HG03196 (cell line): ENCODE measurements around the gene RASGRP2.
A peak's percentile ranks its signal among the peaks of the same experiment; 100 is the strongest.

ENCODE experiments used
- ATAC-seq: cut with Tn5 transposase; IDR thresholded peaks from one replicate; pipeline ENCODE4 v1.9.1; 2021; ENCODE audit not compliant: unreplicated experiment

Gene RASGRP2

DNA sequence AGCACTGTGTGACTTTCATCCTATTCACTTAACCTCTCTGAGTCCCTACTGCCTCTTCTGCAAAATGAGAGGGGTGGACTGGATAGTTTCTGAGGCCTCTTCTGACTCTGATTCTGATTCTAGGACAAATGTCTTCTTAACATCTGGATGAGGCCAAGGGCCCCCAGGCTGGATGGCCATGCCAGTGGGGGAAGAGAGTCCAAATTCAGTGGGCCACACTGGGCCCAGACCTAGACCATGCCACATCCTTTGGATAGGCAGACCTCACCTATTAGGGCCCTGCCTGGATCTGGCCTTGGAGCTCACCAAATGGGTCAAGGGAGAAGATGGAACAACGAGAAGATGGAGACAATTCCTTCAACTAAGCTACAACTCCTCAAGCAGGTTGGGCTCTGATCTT lies 45.5 kb downstream of the RASGRP2 start:
- ATAC-seq = no peak

DNA sequence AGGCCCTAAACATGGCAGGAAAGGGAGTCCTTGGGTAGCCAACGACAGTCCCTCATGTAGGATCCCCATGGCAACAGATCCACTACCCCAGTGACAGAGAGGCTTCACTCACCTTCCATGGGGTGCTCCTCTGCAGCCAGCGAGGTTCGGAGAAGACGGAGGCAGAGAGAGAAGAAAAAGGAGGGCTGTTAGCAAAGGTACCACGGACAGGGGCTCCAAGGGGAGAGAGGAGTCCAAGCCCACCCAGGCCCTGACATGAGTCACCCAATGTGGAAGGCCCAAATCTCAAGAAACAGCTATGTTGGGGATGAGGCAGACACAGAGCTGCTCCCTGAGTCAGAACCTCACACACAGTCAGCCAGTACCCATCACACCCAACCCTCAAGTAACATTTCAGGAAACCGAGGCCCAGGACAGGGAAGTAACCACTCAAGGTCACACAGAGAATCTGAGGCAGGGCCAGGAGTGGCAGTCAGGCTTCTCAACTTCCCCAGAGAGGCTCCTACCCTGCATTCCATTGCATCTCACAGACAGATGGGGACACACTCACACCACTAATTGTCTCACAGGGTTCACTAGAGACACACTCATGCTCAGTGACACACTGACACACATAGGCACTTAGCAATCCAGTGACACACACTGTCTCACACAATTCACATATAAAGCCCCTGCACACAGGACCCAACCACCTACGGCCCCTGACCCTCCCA lies 46.1 kb downstream of the RASGRP2 start:
- ATAC-seq = no peak

DNA sequence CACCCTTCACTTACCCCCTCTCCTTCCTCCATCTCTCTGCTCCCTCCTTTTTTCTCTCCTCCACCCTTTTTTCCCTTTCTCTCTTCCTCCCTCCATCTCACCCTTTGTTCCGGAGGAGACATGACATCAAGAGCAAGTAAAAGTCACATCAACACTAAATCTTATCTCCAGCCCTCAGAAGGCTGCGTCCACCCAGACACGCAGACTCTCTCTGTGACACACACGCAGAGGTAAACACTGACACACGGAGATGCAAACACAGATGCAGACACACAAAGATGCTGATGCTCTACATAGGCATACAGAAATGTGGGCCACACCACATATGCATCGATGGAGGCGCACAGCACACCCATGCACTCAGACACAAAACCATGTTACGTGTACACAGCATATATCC lies 47.9 kb downstream of the RASGRP2 start:
- ATAC-seq = no peak

DNA sequence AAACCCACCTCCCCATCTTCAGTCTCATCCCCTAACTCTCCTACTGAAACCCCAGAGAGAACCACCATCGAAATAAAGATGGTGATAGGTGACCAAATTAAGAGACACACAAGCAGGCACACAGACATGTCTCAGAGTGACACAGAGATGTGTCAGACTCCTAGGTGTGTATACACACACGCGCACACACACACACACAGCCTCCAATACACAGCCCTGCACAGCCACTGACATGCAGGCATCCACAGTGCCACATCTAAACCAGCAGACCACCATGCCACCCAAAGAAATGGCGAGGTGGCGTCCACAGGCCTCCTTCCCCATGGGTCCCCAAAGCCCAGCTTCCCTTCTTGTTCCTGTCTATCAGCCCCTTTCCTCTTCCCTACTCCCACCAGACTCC lies 48.4 kb downstream of the RASGRP2 start:
- no peak for ATAC-seq

DNA sequence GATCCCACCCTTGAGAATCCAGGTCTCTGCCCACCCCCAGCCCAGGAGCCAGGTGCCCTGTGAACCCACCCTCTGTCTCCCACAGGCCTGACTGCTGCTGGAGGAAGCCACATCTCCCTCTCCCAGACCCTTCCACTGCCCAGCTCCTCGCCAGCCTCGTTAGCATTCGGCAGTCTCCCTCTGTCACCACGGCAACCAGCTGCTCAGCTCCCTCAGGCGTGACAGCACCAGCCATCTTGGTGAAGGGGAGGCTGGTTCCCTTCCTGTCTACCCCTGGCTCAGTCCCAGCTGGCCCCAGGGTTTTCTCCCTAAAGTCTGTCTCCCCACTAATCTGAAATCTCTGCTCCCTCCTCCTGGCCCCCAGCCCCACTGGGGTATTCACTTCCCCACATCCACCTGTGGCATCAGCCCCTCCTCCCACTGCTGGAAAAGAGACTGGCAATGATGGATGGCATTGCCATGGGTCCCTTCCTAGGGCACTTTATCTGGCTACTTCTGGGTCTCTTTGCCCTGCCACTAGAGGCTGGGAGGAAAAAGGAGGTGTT lies 49.0 kb downstream of the RASGRP2 start:
- ATAC-seq = no peak

DNA sequence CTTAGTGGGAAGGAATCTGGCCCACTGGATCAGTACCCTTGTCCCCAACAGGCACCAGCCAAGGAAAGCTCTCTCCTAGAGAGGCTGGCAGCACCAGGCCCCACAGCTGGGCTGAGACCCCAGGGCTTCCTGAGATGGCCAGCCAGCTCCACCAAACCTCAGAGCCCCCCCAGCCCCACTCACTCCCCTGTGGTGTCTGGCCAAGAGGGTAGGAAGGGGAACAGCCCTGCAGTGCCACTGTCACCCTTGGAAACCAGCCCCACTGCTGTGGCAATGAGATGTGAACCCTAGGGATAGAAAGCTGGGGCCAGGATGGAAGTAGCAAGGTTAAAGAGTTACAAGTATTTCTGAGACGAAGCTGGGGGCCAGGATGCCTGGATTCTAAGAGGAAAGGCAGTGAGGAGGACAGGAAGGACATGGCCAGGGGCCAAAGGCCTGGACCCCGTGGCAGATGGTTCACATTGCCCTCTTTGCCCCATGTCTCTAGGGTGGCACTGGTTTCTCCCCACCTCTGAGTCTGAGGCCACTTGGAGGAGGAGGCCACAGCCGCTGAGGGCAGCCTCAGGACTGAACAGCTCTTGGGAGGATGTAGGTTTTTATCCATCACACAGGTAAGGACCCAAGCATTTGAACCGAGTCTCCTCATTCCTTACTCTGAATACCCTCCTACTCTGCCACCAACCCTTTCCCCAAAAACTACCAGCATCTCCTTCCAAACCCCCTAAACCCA lies 49.8 kb downstream of the RASGRP2 start:
- ATAC-seq = no peak

DNA sequence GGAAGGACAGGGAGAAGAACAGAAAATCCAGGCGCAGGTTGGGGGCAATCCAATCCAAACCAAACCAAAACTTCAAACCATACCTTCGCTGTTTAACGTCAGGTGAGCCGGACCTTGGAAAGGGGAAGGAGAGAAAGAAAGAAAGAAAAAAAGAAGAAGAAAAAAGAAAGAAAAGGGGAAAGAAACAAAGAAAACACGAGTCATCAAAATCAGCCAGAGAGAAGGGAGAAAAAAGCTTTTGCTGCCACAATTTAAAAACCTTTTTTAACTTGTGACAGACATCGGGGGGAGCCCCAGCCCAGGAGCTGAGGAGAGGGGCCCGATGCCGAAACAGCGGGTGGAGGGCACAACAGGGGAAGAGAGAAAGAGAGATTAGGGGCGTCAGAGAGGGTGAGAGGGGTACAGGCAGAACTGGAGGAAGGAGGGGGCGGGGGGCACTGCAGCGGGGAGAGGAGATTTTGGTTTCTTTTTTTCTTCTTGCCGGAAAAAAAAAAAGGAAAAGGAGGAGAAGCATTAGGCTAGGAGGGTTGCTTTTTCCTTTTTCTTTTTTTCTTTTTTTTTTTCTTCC lies 51.1 kb downstream of the RASGRP2 start:
- no peak for ATAC-seq

DNA sequence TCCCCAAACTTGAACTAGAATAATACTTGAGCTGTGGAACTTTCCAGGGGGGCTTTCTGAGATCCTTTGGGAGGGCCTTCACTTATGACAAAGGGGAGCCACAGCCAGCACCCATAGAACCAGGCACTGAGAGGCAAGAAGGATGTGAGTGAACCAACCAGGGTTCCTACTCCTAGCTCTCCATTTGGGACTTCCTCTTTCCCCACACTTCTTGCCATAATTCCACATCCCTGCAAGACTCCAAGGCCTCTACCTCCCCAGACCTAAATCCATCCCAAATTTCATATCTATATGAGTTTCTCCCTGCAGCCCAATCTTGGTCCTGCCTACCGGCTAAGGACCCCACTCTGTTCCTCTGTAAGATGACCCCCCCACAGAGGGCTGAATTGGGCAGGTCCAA lies 52.4 kb downstream of the RASGRP2 start:
- no peak for ATAC-seq

DNA sequence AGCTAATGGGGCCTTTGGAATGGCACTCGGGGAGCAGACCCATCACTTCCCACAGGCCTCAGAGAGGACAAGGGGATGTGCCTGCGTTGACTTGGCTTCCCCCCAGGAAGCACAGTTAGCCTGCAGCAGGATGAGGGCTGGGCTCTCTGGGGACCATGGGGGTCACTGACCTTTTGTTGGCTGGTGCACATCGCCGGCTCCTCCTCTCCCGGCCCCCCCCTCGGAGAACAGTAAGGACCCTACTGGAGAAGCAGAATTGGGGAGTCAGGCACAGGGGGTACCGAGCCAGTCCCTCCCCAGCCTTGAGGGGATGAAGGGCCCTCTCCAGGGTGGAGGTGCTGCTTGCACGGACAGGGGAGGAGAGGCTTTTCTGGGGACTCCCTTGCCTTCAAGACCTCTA lies 53.7 kb downstream of the RASGRP2 start:
- ATAC-seq = no peak

DNA sequence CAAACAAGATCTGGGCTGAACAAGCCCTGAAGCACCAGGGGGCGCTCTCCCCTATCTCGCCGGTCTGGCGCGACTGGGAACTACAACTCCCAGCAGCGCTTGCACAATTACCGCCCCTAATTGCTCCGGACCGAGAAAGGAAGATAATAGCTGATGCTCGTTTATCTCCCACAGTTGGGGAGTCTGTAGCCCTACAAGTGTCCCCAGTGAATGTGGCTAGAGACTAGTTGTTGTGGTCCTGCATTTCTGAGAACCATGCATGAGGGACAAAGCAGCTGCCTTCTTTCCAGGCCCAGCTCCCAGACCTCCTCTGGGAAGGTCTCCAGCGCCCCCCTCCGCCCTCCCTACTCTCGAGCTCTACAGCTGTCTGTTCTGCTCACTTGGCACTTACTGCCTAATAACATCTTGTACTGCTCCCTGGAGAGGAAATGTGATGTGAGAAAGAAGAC lies 55.4 kb downstream of the RASGRP2 start:
- ATAC-seq = peak; percentile 89

DNA sequence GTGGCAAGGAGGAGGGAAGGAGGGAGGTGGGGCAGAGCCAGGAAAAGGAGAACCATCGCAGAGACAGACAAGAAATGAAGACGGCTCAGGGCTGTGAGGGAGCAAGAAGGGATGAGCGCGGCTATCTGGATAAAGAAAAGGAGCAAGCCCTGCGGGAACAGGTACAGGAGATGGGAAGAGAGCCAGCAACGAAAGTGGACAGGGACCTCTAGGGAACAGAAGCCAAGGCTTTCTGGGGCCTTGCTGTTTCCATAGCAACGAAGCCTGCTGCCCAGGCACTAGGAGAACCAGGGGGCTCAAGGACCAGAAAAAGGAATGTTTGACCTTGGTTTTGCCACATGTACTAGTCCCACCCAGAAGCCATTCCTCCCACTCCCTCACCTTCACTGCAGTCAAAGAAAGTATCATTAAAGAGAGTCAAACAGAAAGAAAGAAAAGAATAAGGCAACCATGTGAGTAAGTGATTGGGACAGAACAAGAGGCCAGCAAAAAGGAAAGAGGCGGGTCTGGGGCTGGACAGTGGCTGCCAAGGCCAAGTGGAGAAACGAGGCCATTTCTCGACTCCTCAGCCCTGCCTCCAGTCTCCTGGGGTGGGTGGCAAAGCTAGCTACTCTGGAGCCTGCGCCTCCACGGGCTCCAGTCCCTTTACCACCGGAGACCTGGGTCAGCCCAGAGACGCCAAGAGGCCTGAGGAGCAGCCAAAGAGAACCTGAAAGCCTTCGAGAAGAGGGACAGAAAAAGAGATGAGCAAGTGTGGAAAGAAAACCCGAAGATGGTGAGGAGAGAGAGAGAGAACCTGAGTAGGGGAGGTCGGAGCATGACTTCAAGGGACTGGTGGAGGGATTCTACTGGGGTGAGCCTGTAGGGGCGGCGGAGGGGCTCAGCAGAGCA lies 56.1 kb downstream of the RASGRP2 start:
- no peak for ATAC-seq

DNA sequence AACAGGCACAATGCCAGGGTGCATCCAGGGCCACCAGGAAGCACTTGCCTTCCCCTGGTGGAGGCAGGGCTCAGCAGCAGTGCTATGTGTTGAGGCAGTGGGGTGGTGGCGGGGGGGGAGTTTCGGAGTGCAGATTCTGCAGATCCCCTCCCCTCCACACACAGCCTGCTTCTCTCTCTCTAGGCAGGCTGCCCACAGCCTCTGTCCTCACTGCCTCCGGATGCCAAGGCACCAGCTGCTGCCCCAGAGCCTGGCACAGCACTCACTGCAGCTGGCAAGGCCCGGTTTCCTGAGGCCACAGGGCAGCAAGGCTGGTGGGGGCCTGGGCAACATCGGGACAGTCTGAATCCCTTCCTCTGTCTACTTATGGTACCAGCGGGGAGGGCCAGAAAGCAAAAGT lies 56.7 kb downstream of the RASGRP2 start:
- no peak for ATAC-seq

DNA sequence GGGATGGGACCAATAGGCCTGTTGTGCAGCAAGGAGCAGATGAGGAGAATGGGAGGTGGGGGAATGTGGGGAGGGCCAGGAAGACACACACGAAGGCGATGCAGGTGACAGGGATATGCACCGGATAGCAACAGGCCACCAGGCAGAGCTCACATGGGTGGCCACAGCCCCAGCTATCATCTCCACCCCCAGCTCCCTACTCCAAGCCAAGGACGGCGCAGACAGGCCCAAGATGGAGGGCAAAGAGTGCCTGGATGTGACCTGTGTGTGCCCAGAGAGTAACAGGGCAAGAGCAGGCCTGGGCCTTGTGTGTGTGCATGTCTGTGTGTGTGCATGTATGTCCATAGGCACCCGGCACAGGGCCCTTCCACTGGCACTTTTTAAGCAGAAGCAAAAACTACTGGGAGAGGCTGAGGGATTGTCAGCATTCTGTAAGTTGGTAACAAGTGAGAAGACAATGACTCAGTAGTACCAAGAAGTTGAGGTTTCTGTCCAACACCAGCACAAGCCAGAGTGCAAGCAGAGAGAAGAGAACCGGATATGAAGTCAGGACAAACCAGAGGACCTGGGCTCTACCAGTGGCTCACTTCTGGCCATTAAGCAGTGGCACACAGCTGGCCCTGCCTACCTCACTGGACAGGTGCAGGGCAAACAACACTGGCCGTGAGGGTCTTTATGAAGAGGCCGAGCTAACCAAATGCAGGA lies 57.3 kb downstream of the RASGRP2 start:
- no peak for ATAC-seq

DNA sequence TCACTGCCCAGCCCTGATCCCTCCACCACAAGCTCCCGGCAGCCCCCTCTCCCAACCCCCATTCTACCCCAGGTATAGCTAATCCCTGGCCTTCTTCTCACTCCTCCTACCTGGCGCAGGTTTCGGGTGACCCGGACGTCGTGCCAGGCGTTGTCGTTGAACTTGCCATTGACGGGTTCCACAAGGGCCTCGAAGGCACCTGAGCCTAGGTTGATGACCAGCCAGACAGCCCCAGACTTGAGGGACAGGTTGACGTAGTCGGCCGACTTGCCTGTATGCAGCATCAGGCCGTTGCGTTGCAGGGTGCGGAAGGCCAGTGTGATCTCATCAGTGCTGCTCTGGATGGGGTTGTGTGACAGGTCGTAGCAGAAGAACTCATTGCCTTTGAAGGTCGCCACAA lies 58.4 kb downstream of the RASGRP2 start:
- ATAC-seq = no peak

DNA sequence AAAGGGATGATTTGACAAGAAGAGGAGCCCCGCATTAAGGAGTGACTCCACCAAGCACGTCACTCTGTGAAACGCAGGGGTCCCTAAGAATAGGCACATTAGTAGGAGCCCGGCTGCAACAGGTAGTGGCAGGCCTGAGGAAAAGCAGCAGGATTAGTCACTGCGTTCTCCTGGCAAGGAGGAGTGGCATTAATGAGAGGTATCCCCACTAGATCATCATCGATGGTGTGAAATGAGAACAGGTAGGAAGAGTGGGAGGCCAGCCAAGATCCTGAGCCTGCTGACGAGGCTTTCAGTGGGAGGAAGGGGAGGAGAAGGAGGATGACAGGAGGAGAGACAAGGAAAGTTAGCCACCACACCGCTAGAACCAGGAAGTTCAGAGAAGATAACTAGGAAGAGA lies 59.6 kb downstream of the RASGRP2 start:
- no peak for ATAC-seq

DNA sequence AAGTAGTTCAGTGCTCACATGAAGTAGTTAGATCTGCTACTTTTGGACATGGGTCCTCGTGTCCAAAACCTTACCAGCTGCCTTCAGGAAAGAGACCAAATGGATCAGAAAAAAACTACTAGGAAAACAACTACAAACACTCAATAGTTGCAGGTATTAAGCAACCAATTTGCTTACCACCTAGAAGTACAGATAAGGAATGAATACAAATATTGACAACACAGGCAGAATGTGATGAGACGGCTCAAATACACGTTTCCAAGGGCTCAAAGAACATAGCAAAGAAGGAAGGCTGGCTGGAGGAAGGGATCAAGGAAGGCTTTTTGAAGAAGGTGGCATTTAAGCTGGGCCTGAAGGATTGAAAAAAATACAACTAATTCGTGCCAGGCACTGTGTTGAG lies 62.8 kb downstream of the RASGRP2 start:
- no peak for ATAC-seq

DNA sequence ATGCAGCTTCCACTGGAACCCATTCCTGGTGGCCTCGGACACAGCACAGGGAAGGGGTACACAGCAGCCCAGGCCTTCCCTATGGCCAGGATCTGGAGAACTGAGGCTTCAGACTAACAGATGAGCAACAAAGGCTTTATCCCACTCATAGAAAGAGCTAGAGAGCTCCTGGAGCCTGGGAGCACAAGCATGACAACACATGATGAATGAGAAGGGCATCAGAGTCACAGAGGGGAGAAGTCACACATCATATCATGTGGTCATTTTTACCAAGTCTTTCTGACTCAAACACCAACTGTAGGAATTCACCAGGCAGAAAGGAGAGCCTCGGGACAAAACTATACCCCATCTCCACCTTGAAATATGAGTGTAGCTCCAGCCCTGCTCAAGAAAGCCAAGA lies 64.1 kb downstream of the RASGRP2 start:
- no peak for ATAC-seq

DNA sequence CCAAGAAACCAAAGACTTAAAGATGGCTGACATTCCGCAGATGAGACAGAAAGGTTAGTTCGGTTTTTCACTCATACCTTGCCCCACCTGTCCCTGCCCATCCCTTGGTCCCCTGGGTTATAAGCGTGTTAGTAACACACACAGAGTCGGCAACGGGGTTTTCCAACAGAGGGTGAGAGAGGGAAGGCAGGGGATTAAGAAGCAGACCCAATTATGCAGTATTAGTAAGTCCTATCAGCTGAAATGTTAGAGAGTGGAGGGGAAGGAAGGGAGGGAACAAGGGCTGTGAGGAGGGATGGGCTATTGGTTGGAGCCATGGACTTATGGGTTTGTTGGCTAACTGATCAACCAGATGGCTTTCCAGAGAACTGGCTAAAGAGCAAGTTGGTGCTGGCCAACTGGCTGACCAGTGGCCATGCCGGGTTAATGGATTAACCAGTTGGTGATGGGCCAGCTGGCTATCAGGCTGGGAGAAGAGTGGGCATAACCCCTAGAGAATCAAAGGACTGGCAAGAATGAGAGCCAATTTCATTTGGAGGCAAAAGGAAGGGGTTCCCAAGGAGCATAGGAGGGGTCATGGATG lies 66.4 kb downstream of the RASGRP2 start:
- ATAC-seq = no peak
